ACHN (cell line): ENCODE measurements around the gene MDGA2.
A peak's percentile ranks its signal among the peaks of the same experiment; 100 is the strongest.
"Not testable (repeated sequence)": the region's sequence is repeated elsewhere in the genome, so short reads cannot be mapped to it uniquely, and the experiment has no call there.

ENCODE experiments used
- DNase-seq: peaks from one replicate; pipeline ENCODE4 v3.0.0-alpha.2; 2015
- in situ Hi-C: cut with HindIII; loops from 2 replicates; pipeline ENCODE4 v1.10.0; 2017; ENCODE audit warnings: low sequenced_read_pairs, low pct_ligation_motif_present, low pct_unique_long_range_greater_than_20kb

The MDGA2 gene

GRCh38 chr14:47411523-47411922 lies 263.9 kb downstream of the MDGA2 start:
- DNase-seq: no peak
- in situ Hi-C loops: no loop called here

GRCh38 chr14:47392326-47392725 lies 283.1 kb downstream of the MDGA2 start:
- in situ Hi-C loops: no loop called here
- no peak for DNase-seq

- in situ Hi-C loops: no loop called here
- no peak for DNase-seq
Measured at GRCh38 chr14:47390831-47391504, 284.4 kb downstream of the MDGA2 start.

GRCh38 chr14:47389535-47389934 lies 285.9 kb downstream of the MDGA2 start:
- in situ Hi-C loops: no loop called here
- no peak for DNase-seq

GRCh38 chr14:47366006-47366405 lies 309.4 kb downstream of the MDGA2 start:
- in situ Hi-C loops: no loop called here
- no peak for DNase-seq

GRCh38 chr14:47365233-47365632 lies 310.2 kb downstream of the MDGA2 start:
- in situ Hi-C loops: no loop called here
- DNase-seq: no peak

GRCh38 chr14:47353186-47353585 lies 322.2 kb downstream of the MDGA2 start:
- in situ Hi-C loops: no loop called here
- no peak for DNase-seq

GRCh38 chr14:47346849-47347248 lies 328.6 kb downstream of the MDGA2 start:
- DNase-seq: no peak
- in situ Hi-C loops: no loop called here

- in situ Hi-C loops: no loop called here
- DNase-seq: no peak
Measured at GRCh38 chr14:47345016-47345415, 330.4 kb downstream of the MDGA2 start.

GRCh38 chr14:47332939-47333338 lies 342.5 kb downstream of the MDGA2 start:
- in situ Hi-C loops: no loop called here
- DNase-seq: no peak

GRCh38 chr14:47332106-47332505 lies 343.3 kb downstream of the MDGA2 start:
- in situ Hi-C loops: no loop called here
- DNase-seq: no peak

- in situ Hi-C loops: no loop called here
- DNase-seq: no peak
Measured at GRCh38 chr14:47328376-47328775, 347.0 kb downstream of the MDGA2 start.

- in situ Hi-C loops: no loop called here
Measured at GRCh38 chr14:47327336-47327735, 348.1 kb downstream of the MDGA2 start.

GRCh38 chr14:47322751-47323150 lies 352.7 kb downstream of the MDGA2 start:
- no peak for DNase-seq
- in situ Hi-C loops: no loop called here

More at GRCh38 chr14:47327336-47327735, 348.1 kb downstream of the MDGA2 start:
- DNase-seq: no peak

- peak; percentile 73 for DNase-seq
- in situ Hi-C loops: no loop called here
Measured at GRCh38 chr14:47302121-47302520, 373.3 kb downstream of the MDGA2 start.

- in situ Hi-C loops: no loop called here
- DNase-seq: peak; percentile 42
Measured at GRCh38 chr14:47300796-47301195, 374.6 kb downstream of the MDGA2 start.

GRCh38 chr14:47297374-47297773 lies 378.0 kb downstream of the MDGA2 start:
- in situ Hi-C loops: no loop called here
- no peak for DNase-seq

GRCh38 chr14:47284283-47284682 lies 391.1 kb downstream of the MDGA2 start:
- in situ Hi-C loops: no loop called here
- no peak for DNase-seq

GRCh38 chr14:47281761-47282160 lies 393.6 kb downstream of the MDGA2 start:
- DNase-seq, in situ Hi-C loops: not testable (repeated sequence)

- DNase-seq: peak; percentile 54
- in situ Hi-C loops: no loop called here
Measured at GRCh38 chr14:47278233-47278842, 397.1 kb downstream of the MDGA2 start.
